PFSK-1 (cell line): ENCODE results near the gene MITF.

Source experiments
- POLR2AphosphoS5 ChIP-seq: IDR thresholded peaks from 2 replicates; pipeline ENCODE4 v1.6.1; 2012; ENCODE audit warnings: low read depth, mild to moderate bottlenecking, control low read depth, low read length, moderate library complexity
- REST ChIP-seq, 2 experiments: IDR thresholded peaks; 2 replicates each; pipeline versions ENCODE4 v1.6.1 to v1.8.0; 2011 to 2012; ENCODE audit warnings: low read depth in 2 of 2, low read length in 2 of 2, control low read depth in 1 of 2, inconsistent platforms in 1 of 2, mild to moderate bottlenecking in 1 of 2, moderate library complexity in 1 of 2; ENCODE audit not compliant: insufficient read depth in 1 of 2

GRCh38 chr3:69929019-69929418, 189.8 kb downstream of the MITF start:
- no peak for TF ChIP-seq REST (IDR thresholded peaks at IDR 0.05; ENCODE audit: insufficient read depth in 1 of 2, low read depth in 2 of 2, low read length in 2 of 2)
- no peak for TF ChIP-seq POLR2AphosphoS5
